HepG2 (cell line): ENCODE results near the gene C19orf85. TPM values are rescaled to one million over a fixed set of nuclear protein-coding genes. Genes with fewer than 3 reads are reported as not detected.

Experiments
- DBP ChIP-seq: sonication (generic); formaldehyde crosslinking; IDR thresholded peaks from 2 replicates; pipeline ENCODE4 v1.4.0; 2020; ENCODE audit warnings: missing genetic modification reagents; ENCODE audit errors: not compliant biosample characterization
- GPBP1L1 ChIP-seq: sonication (generic); formaldehyde crosslinking; IDR thresholded peaks from 2 replicates; pipeline ENCODE4 v1.5.0; 2020; ENCODE audit warnings: mild to moderate bottlenecking, missing genetic modification reagents
- HIVEP1 ChIP-seq: sonication (generic); formaldehyde crosslinking; IDR thresholded peaks from 2 replicates; pipeline ENCODE4 v1.4.0; 2020; ENCODE audit warnings: mild to moderate bottlenecking, missing genetic modification reagents
- JUN ChIP-seq: sonication (generic); formaldehyde crosslinking; IDR thresholded peaks from 2 replicates; pipeline ENCODE4 v1.4.0; 2020; ENCODE audit warnings: mild to moderate bottlenecking, missing genetic modification reagents
- MTF1 ChIP-seq: sonication (generic); formaldehyde crosslinking; IDR thresholded peaks from 2 replicates; pipeline ENCODE4 v1.5.0; 2020; ENCODE audit warnings: missing genetic modification reagents
- PRPF4 ChIP-seq: fragments of 200-400 bp; formaldehyde crosslinking; IDR thresholded peaks from 2 replicates; pipeline ENCODE4 v1.6.1; 2016; ENCODE audit warnings: low read length, low read depth; ENCODE audit not compliant: poor library complexity, severe bottlenecking
- REPIN1 ChIP-seq: sonication (generic); formaldehyde crosslinking; IDR thresholded peaks from 2 replicates; pipeline ENCODE4 v1.8.0; 2022; ENCODE audit warnings: missing genetic modification reagents, low read depth, mild to moderate bottlenecking, borderline replicate concordance
- RFXANK ChIP-seq: IDR thresholded peaks from 2 replicates; pipeline ENCODE4 v1.6.1; 2016
- SMAD3 ChIP-seq: sonication (generic); formaldehyde crosslinking; IDR thresholded peaks from 2 replicates; pipeline ENCODE4 v1.4.0; 2020; ENCODE audit warnings: missing genetic modification reagents
- TCF7L2 ChIP-seq: IDR thresholded peaks from 2 replicates; pipeline ENCODE4 v1.6.1; 2011; ENCODE audit warnings: mild to moderate bottlenecking, low read depth, low read length, moderate library complexity
- TOE1 ChIP-seq: sonication (generic); formaldehyde crosslinking; IDR thresholded peaks from 2 replicates; pipeline ENCODE4 v1.4.0; 2020; ENCODE audit warnings: mild to moderate bottlenecking, missing genetic modification reagents
- TOPORS ChIP-seq: sonication (generic); formaldehyde crosslinking; IDR thresholded peaks from 2 replicates; pipeline ENCODE4 v1.8.0; 2023; ENCODE audit warnings: mild to moderate bottlenecking, missing genetic modification reagents
- ZBTB7A ChIP-seq: sonication (generic); formaldehyde crosslinking; IDR thresholded peaks from 2 replicates; pipeline ENCODE4 v1.8.0; 2022; ENCODE audit warnings: mild to moderate bottlenecking, missing genetic modification reagents
- ZNF274 ChIP-seq: sonication (generic); formaldehyde crosslinking; IDR thresholded peaks from 2 replicates; pipeline ENCODE4 v1.5.1; 2020; ENCODE audit warnings: mild to moderate bottlenecking, missing genetic modification reagents
- ZNF761 ChIP-seq: sonication (generic); formaldehyde crosslinking; conservative IDR thresholded peaks from 2 replicates; pipeline ENCODE4 v1.4.0; 2020; ENCODE audit warnings: mild to moderate bottlenecking, missing genetic modification reagents
- polyA plus RNA-seq, 8 experiments: library from polyadenylated mRNA; depleted of rRNA in 3 of 8; stranded (reverse) in 7 of 8; unstranded in 1 of 8; fragments of >200 nt; fragmentation: Illumina TruSeq in 4 of 8; extraction: Trizol in 4 of 8; gene quantifications; 2 replicates each; pipeline versions ENCODE4 v1.2.1 to v1.2.3, GENCODE V29; 2011 to 2016; ENCODE audit warnings: low read depth in 4 of 8, missing spikeins in 1 of 8, mixed read lengths in 1 of 8; ENCODE audit not compliant: insufficient read depth in 1 of 8
- total RNA-seq, 5 experiments: library from RNA; depleted of rRNA; stranded (reverse); fragments of >200 nt; fragmentation: Illumina TruSeq; extraction: Trizol; gene quantifications; 2 replicates each; pipeline ENCODE4 v1.2.3, GENCODE V29; 2016; ENCODE audit warnings: low read depth in 1 of 5
- TF ChIP-seq, protein P1 (sequence below): IDR thresholded peaks from 2 replicates; pipeline ENCODE4 v1.6.1; 2016; ENCODE audit warnings: mild to moderate bottlenecking
- TF ChIP-seq, protein P2 (sequence below): sonication (generic); formaldehyde crosslinking; IDR thresholded peaks from 2 replicates; pipeline ENCODE4 v1.5.0; 2020; ENCODE audit warnings: mild to moderate bottlenecking, missing genetic modification reagents
- TF ChIP-seq, protein P3 (sequence below), 2 experiments: IDR thresholded peaks; 2 replicates each; pipeline ENCODE4 v1.6.1; 2011 to 2012; ENCODE audit warnings: low read length in 2 of 2, borderline replicate concordance in 1 of 2, low read depth in 1 of 2, mild to moderate bottlenecking in 1 of 2, moderate library complexity in 1 of 2

C19orf85 gene
- total and polyA plus RNA-seq, 2 of the 13 experiments (the other 11 are each of a cell fraction or from before 2014, with no cell fraction given): not detected

GRCh38 chr19:55476100-55476775 is 11.7 kb upstream of the C19orf85 start, which contains the start of gene ZNF628 (continued):
- TF ChIP-seq GPBP1L1 (no peak), SMAD3 (CRISPR knock-in tag) (peak; percentile 67; the same call in 1 of the 2 replicates), RFXANK (CRISPR knock-in tag) (0 out of 2 replicates have a peak, but pooled peaks have one; percentile 65), TOE1 (CRISPR knock-in tag) (no peak), REPIN1 (CRISPR knock-in tag) (0 out of 2 replicates have a peak, but pooled peaks have one; percentile 22), MTF1 (CRISPR knock-in tag) (0 out of 2 replicates have a peak, but pooled peaks have one; percentile 14), ZNF761 (0 out of 2 replicates have a peak, but pooled peaks have one; percentile 56), TCF7L2 (no peak), DBP (no peak), TOPORS (CRISPR knock-in tag) (no peak), HIVEP1 (CRISPR knock-in tag) (peak; percentile 75; the same call in 1 of the 2 replicates), ZNF274 (CRISPR knock-in tag) (peak; percentile 93), ZBTB7A (CRISPR knock-in tag) (no peak), PRPF4 (no peak), JUN (CRISPR knock-in tag) (peak; percentile 68; the same call in 1 of the 2 replicates)
- TF ChIP-seq, protein P1, sequence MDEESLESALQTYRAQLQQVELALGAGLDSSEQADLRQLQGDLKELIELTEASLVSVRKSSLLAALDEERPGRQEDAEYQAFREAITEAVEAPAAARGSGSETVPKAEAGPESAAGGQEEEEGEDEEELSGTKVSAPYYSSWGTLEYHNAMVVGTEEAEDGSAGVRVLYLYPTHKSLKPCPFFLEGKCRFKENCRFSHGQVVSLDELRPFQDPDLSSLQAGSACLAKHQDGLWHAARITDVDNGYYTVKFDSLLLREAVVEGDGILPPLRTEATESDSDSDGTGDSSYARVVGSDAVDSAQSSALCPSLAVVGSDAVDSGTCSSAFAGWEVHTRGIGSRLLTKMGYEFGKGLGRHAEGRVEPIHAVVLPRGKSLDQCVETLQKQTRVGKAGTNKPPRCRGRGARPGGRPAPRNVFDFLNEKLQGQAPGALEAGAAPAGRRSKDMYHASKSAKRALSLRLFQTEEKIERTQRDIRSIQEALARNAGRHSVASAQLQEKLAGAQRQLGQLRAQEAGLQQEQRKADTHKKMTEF (CRISPR knock-in tag): peak; percentile 63; the same call in 1 of the 2 replicates
- TF ChIP-seq, protein P2, sequence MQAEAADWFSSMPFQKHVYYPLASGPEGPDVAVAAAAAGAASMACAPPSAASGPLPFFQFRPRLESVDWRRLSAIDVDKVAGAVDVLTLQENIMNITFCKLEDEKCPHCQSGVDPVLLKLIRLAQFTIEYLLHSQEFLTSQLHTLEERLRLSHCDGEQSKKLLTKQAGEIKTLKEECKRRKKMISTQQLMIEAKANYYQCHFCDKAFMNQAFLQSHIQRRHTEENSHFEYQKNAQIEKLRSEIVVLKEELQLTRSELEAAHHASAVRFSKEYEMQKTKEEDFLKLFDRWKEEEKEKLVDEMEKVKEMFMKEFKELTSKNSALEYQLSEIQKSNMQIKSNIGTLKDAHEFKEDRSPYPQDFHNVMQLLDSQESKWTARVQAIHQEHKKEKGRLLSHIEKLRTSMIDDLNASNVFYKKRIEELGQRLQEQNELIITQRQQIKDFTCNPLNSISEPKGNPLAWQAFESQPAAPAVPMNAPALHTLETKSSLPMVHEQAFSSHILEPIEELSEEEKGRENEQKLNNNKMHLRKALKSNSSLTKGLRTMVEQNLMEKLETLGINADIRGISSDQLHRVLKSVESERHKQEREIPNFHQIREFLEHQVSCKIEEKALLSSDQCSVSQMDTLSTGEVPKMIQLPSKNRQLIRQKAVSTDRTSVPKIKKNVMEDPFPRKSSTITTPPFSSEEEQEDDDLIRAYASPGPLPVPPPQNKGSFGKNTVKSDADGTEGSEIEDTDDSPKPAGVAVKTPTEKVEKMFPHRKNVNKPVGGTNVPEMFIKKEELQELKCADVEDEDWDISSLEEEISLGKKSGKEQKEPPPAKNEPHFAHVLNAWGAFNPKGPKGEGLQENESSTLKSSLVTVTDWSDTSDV (CRISPR knock-in tag): no peak
- TF ChIP-seq, protein P3, sequence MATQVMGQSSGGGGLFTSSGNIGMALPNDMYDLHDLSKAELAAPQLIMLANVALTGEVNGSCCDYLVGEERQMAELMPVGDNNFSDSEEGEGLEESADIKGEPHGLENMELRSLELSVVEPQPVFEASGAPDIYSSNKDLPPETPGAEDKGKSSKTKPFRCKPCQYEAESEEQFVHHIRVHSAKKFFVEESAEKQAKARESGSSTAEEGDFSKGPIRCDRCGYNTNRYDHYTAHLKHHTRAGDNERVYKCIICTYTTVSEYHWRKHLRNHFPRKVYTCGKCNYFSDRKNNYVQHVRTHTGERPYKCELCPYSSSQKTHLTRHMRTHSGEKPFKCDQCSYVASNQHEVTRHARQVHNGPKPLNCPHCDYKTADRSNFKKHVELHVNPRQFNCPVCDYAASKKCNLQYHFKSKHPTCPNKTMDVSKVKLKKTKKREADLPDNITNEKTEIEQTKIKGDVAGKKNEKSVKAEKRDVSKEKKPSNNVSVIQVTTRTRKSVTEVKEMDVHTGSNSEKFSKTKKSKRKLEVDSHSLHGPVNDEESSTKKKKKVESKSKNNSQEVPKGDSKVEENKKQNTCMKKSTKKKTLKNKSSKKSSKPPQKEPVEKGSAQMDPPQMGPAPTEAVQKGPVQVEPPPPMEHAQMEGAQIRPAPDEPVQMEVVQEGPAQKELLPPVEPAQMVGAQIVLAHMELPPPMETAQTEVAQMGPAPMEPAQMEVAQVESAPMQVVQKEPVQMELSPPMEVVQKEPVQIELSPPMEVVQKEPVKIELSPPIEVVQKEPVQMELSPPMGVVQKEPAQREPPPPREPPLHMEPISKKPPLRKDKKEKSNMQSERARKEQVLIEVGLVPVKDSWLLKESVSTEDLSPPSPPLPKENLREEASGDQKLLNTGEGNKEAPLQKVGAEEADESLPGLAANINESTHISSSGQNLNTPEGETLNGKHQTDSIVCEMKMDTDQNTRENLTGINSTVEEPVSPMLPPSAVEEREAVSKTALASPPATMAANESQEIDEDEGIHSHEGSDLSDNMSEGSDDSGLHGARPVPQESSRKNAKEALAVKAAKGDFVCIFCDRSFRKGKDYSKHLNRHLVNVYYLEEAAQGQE (IDR thresholded peaks at IDR 0.05; ENCODE audit: borderline replicate concordance in 1 of 2, low read depth in 1 of 2, low read length in 2 of 2): peak in 1 of 2 experiments; percentile 9; a peak in 1 of 4 replicates
